ENCODE measurements around the gene UBN2. TPM values are rescaled to one million over a fixed set of nuclear protein-coding genes. Genes with fewer than 3 reads are reported as not detected.

UBN2 gene
- total and polyA plus RNA-seq, 10 of the 15 experiments (the other 5 are each of a cell fraction or from before 2014, with no cell fraction given), result 0.27 to 8.5 (median 2.5) TPM

DNA sequence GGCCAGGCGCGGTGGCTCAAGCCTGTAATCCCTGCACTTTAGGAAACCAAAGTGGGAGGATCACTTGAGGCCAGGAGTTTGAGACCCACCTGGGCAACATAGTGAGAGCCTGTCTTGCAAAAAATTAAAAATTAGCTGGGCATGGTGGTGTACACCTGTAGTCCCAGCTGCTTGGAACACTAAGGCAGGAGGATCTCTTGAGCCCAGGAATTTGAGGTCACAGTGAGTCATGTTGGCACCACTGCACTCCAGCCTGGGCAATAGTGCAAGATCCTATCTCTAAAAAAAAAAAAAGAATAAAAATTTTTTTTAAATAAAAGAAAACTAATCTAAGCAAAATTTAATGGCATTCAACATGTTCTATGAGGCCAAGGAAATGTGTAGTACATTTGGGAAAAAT lies 44.9 kb upstream of the UBN2 start:
- CTCF ChIA-PET, result no interaction called here
- H3K79me2 ChIP-seq (ENCODE audit: control insufficient read depth, insufficient read depth, low read length), result no peaks in the 10 kb centered on the region
- TF ChIP-seq SUZ12 (IDR thresholded peaks at IDR 0.05; ENCODE audit: unreplicated experiment), result no peak
- TF ChIP-seq, protein P1, sequence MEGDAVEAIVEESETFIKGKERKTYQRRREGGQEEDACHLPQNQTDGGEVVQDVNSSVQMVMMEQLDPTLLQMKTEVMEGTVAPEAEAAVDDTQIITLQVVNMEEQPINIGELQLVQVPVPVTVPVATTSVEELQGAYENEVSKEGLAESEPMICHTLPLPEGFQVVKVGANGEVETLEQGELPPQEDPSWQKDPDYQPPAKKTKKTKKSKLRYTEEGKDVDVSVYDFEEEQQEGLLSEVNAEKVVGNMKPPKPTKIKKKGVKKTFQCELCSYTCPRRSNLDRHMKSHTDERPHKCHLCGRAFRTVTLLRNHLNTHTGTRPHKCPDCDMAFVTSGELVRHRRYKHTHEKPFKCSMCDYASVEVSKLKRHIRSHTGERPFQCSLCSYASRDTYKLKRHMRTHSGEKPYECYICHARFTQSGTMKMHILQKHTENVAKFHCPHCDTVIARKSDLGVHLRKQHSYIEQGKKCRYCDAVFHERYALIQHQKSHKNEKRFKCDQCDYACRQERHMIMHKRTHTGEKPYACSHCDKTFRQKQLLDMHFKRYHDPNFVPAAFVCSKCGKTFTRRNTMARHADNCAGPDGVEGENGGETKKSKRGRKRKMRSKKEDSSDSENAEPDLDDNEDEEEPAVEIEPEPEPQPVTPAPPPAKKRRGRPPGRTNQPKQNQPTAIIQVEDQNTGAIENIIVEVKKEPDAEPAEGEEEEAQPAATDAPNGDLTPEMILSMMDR (IDR thresholded peaks at IDR 0.05 in 2 of 3, conservative IDR thresholded peaks at IDR 0.05 in 1 of 3; ENCODE audit: control insufficient read depth in 2 of 3, extremely low read depth in 1 of 3, insufficient read depth in 1 of 3, low read depth in 3 of 3, low read length in 3 of 3), result no peak
- no peak for TF ChIP-seq FOS (IDR thresholded peaks at IDR 0.05; ENCODE audit: borderline replicate concordance, extremely low read depth, insufficient read length)
- TF ChIP-seq JUNB (IDR thresholded peaks at IDR 0.05), result no peak
- TF ChIP-seq, protein P2, sequence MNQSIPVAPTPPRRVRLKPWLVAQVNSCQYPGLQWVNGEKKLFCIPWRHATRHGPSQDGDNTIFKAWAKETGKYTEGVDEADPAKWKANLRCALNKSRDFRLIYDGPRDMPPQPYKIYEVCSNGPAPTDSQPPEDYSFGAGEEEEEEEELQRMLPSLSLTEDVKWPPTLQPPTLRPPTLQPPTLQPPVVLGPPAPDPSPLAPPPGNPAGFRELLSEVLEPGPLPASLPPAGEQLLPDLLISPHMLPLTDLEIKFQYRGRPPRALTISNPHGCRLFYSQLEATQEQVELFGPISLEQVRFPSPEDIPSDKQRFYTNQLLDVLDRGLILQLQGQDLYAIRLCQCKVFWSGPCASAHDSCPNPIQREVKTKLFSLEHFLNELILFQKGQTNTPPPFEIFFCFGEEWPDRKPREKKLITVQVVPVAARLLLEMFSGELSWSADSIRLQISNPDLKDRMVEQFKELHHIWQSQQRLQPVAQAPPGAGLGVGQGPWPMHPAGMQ (IDR thresholded peaks at IDR 0.05; ENCODE audit: borderline replicate concordance), result no peak
- TF ChIP-seq MYB (IDR thresholded peaks at IDR 0.05; ENCODE audit: borderline replicate concordance, low read depth, low read length), result no peak
- TF ChIP-seq BACH1 (IDR thresholded peaks at IDR 0.05; ENCODE audit: borderline replicate concordance), result no peak
- no peak for TF ChIP-seq HDGF (IDR thresholded peaks at IDR 0.05)
- no peak for TF ChIP-seq NR2C1 (IDR thresholded peaks at IDR 0.05)
- no peak for TF ChIP-seq POLR2A (IDR thresholded peaks at IDR 0.05; ENCODE audit: low read depth, low read length)
- no peaks in the 10 kb centered on the region for H4K20me1 ChIP-seq (ENCODE audit: control insufficient read depth, insufficient read depth)
- H3K27ac ChIP-seq (ENCODE audit: control insufficient read depth, insufficient read depth), result no peak overlapping the region
- POLR2A ChIA-PET, result no interaction called here
- RAD21 ChIA-PET (ENCODE audit: unreplicated experiment), result no interaction called here
- H3K9ac ChIP-seq (ENCODE audit: control insufficient read depth, insufficient read depth, low read length), result no peak overlapping the region
- in situ Hi-C loops (cut with MboI), result no loop called here
- no peaks in the 10 kb centered on the region for H3K27me3 ChIP-seq (replicated peaks in 1 of 2; ENCODE audit: control insufficient read depth in 2 of 2, insufficient read depth in 2 of 2, low read length in 1 of 2)
- H3K4me1 ChIP-seq (ENCODE audit: control insufficient read depth, insufficient read depth, low read length), result no peaks in the 10 kb centered on the region
- no TSS peak for BruUV-seq (replicated peaks)
- 95% methylated on average over 2 of the region's 2 CpGs for WGBS (ENCODE audit: insufficient coverage, insufficient replicate concordance, low lambda C conversion rate, missing lambda C conversion rate)
- SMC1A ChIA-PET (ENCODE audit: uncharacterized antibody, unreplicated experiment), result no interaction called here
- H3K4me2 ChIP-seq (ENCODE audit: control insufficient read depth, insufficient read depth), result no peak overlapping the region
- H2AFZ ChIP-seq (ENCODE audit: control insufficient read depth, low read depth, low read length), result no peak overlapping the region
- FAIRE-seq (no peak), ATAC-seq (no peak), DNase-seq (ENCODE audit: low read depth, low spot score) (no peak)
- intact Hi-C loops (cut with micrococcal nuclease; ENCODE audit: unreplicated experiment), result no loop called here
- H3K9me3 ChIP-seq (replicated peaks; ENCODE audit: control insufficient read depth, insufficient read depth, low read length), result no peaks in the 10 kb centered on the region
- no peak overlapping the region for H3K4me3 ChIP-seq
- no peaks in the 10 kb centered on the region for H3K36me3 ChIP-seq (ENCODE audit: control insufficient read depth in 2 of 2, insufficient read depth in 2 of 2, low read length in 1 of 2)
